HG03442 (cell line): ENCODE measurements around the gene IRGQ.

ENCODE experiments used
- ATAC-seq: cut with Tn5 transposase; IDR thresholded peaks from one replicate; pipeline ENCODE4 v1.9.1; 2021; ENCODE audit warnings: mild to moderate bottlenecking, moderate library complexity; ENCODE audit not compliant: unreplicated experiment

Gene IRGQ

GRCh38 chr19:43545276-43545675 is 50.7 kb downstream of the IRGQ start:
- no peak for ATAC-seq

GRCh38 chr19:43544077-43544476 is 51.9 kb downstream of the IRGQ start:
- no peak for ATAC-seq

- ATAC-seq: no peak
Observed at GRCh38 chr19:43541920-43542650, 53.8 kb downstream of the IRGQ start.

GRCh38 chr19:43540381-43540780 is 55.6 kb downstream of the IRGQ start:
- no peak for ATAC-seq

- no peak for ATAC-seq
Observed at GRCh38 chr19:43538922-43539321, 57.0 kb downstream of the IRGQ start.

- ATAC-seq: no peak
Observed at GRCh38 chr19:43534816-43535761, 60.8 kb downstream of the IRGQ start.
